Endometrial microvascular endothelial cells (primary cell): ENCODE results near the gene ZNF407. TPM values are rescaled to one million over a fixed set of nuclear protein-coding genes. Genes with fewer than 3 reads are reported as not detected.

Experiments
- in situ Hi-C: cut with HindIII; loops from 2 replicates; pipeline ENCODE4 v1.10.0; 2017; ENCODE audit warnings: low sequenced_read_pairs, low pct_unique_long_range_greater_than_20kb; ENCODE audit errors: inconsistent ontology term
- total RNA-seq: library from RNA; depleted of rRNA; stranded (reverse); fragments of >200 nt; gene quantifications from one replicate; pipeline ENCODE4 v1.2.3, GENCODE V29; 2015; ENCODE audit errors: inconsistent ontology term

The ZNF407 gene
- total RNA-seq, 1 donor from 2014 or later: 8.7 TPM

GRCh38 chr18:74698881-74699280, 101.2 kb downstream of the ZNF407 start:
- in situ Hi-C loops: no loop called here

GRCh38 chr18:74699455-74699854, 101.8 kb downstream of the ZNF407 start:
- in situ Hi-C loops: no loop called here

DNA sequence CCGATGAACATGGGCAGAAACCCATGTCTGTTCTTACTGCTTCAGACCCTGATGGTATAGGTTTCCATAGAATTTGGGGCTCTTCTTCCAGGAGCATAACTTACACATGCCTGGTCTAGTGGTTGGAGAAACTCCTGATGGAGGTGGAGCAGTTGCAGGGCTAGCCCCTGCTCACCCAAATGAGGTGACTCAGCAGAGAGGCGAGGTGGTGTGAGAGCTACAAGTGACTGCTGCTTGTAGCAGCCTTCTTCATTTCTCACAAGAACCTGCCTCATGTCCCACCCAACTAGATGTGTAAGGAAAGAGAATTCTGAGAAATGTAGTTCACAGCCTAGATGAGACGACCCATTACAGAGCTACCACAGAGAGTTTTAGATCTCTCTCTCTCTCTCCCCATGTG, 105.3 kb downstream of the ZNF407 start:
- in situ Hi-C loops: no loop called here

GRCh38 chr18:74708169-74708568, 110.5 kb downstream of the ZNF407 start:
- in situ Hi-C loops: no loop called here

DNA sequence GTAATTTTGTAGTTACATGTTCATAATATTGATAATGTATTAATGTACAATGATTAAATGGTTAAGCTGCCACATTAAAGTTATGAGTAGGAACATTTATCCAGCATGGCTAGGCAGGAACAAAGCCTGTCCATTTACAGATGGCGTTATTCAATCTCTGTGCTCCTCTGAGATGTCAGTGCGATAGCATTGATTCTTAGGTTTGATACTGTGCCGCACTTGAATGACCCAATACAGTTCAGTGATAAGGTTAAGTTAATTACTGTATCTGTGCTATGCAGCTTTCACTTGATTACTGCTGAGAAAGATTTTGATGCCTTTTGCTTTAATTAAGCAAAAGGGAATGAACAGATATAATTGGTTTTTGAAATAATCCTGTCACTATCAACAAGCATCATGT, 111.8 kb downstream of the ZNF407 start:
- in situ Hi-C loops: no loop called here

DNA sequence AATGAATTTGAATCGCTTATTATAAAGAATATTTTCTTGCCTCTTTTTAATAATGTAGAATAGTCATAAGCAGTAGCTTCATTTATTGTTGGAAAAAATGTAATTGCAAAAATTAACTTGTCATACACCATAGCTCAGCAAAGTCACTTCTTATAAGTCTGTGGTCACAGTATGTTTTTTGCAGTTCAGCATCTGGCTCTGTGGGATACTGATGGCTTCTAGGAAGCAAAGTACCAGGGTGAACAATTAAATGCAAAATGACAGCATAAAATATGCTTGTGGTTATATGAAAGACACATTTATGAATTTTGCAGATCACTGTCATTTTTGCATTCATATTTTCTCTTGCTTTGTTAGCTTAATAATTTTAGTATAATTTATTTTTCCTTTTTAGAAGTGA, 116.5 kb downstream of the ZNF407 start:
- in situ Hi-C loops: no loop called here

DNA sequence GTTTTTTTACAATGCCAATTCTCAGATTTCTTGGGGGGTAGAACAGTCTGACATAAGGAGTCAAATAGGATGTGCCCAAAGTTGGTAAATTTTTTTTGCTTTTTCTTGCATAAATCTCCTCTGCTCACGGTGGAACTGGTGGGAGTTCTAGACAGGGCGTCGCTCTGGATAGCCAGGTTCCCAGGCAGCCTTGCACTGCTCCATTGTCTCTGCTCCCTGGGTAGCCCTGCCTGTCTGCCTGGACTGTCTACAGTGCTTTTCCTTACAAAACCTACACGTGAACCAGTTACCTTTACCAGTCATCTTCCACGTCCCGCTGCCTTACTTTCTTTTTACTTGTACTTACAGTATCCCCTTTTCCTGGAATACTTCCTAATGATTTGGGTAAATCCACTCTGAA, 117.1 kb downstream of the ZNF407 start:
- in situ Hi-C loops: no loop called here

DNA sequence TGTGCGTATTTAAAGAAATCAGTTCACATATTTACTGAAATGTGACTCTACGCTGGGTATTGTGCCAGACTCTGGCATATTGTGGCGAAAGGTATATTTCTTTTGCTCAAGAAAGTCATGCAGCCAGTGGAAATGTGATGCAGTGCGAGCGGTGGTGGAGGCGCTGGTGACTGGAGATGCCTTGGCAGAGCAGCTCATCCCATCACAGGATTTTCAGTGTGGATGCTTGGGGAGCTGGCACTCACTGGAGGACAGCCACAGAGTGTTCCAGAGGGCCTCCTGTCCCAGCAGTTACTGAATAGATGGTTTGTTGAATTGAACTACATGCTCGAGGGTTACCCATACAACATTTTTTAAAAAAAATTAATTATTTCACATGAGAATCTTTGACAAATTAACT, 117.6 kb downstream of the ZNF407 start:
- in situ Hi-C loops: no loop called here

DNA sequence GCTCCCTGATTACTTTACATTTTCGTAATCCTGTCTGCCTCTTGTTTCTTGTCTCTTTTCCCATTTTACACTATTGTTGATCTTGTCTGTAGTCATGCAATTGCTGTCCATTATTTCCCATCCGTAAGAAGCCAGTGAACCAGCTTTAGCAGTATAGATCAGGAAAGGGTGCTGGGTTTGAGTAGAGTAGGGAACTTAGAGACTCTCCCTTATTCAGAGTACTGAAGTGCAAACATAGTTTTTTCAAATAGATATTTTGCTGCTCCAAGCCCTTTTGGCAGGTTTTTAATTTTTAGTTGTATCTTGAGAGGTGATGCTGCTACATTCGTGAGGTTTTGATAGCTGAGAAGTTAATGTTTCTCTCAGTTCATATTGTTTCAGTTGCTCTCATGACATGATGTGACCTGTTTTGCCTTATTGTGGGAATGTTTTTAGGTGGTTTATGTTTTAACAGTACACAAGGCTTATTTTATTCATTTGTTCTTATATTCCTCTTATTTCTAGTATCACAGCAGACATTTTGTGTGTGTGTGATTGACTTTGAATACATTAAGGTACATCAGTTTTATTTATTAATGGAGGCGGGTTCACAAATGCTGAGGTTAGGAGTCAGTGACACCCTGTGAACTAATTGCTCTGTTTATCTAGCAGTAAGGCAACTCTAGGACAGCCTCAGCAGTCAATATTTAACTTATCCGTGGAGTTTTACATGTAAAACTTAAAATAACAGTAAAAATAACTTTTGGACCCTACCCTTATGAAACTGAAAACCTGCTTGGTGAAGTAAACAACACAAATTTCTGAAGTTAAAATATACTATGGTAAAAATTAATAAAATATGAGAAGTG, 118.4 kb downstream of the ZNF407 start:
- in situ Hi-C loops: no loop called here

- in situ Hi-C loops: no loop called here
Observed at GRCh38 chr18:74718312-74718711, 120.6 kb downstream of the ZNF407 start.

DNA sequence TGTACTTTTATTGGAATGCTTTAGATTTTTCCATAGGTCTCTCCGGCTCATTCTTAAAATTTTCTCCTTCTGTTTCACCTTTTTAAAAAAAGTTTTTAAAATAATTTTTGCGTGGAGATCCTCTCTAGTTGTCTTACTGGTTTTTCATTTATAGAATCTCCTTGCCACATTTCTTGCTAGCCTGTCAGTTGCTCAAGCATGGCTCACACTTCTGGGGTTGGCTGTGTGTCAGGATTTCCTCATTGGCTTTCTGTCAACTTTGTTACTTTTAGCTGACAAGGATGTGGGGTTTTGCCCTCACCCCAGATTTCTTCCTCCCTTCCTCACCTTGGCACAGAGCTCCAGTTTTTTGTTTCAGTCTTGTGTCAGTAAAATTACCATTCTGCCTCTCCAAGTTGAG, 124.6 kb downstream of the ZNF407 start:
- in situ Hi-C loops: no loop called here

DNA sequence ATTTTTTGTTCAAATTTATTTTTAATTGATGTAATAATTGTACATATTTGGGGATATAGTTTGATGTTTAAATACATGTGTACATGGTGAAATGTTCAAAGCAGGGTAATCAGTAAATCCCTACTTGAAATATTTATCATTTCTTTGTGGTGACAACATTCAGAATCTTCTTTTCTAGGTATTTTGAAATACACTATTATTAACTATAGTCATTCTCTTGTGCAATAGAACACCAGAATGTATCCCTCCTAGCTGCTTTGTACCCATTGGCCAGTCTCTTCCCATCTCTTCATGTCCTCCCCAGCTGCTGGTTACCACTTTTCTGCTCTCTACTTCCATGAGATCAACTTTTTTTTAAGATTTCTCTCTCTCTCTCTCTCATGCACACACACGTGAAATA, 126.5 kb downstream of the ZNF407 start:
- in situ Hi-C loops: no loop called here

DNA sequence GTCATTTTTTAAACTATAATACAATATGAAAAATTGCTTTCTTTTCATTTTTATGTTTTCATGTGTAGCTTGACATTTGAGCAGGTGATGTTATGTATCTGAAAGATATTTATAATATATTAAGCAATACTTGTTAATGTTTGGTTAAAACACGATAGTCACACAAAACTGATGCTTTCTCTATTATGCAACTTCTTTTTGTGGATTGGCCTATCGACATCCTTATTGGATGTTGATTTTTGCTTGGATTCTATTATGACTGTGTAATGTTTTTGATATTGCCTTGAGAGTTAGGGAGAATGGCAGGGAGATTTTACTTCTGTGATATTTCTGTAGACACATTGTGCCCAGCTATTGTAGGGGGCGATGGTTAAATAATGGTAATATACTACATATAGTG, 128.0 kb downstream of the ZNF407 start:
- in situ Hi-C loops: no loop called here

GRCh38 chr18:74728586-74728985, 130.9 kb downstream of the ZNF407 start:
- in situ Hi-C loops: no loop called here

- in situ Hi-C loops: no loop called here
Observed at GRCh38 chr18:74731097-74731496, 133.4 kb downstream of the ZNF407 start.

GRCh38 chr18:74732380-74732779, 134.7 kb downstream of the ZNF407 start:
- in situ Hi-C loops: no loop called here

- in situ Hi-C loops: no loop called here
Observed at GRCh38 chr18:74733598-74733997, 135.9 kb downstream of the ZNF407 start.

GRCh38 chr18:74734013-74734444, 136.4 kb downstream of the ZNF407 start:
- in situ Hi-C loops: no loop called here

- in situ Hi-C loops: no loop called here
Observed at GRCh38 chr18:74739926-74740325, 142.3 kb downstream of the ZNF407 start.

DNA sequence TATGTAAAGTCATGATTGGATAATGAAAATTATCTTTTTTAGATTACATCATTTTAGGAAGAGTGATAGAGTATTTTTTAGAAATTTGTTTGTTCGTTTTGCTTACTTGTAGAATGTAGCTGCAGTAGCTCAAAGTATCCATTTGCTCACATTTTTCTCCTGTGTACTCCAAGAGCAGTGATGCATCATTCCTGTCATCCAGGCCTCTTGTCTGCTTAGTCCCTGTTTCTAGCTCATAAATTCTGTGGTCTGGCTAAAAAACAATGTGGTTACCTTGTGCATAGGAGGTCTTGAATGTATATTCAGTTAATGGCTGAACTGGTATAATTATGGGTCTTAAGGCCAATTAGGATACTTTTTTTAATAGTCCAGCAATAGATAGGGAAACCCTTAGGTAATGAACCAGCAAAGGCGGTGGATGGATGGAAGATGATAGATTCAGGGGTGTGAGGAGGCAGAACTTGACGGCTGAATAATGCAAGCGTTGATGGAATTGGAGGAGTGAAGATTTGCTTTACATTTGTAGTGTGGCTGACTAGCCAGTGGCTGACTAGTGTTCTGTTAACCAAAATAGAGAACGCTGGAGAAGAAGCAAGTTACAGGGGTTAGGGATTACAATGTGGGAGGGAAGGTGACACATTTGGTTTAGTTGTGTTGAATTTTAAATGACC, 145.0 kb downstream of the ZNF407 start:
- in situ Hi-C loops: no loop called here
